Activated T-cell treated with anti-CD3 and anti-CD28 coated beads, Interleukin-2, amount 50 U/mL, for 48 hours (primary cell): ENCODE data around the gene MBLAC1.

Experiments used
- DNase-seq, 2 experiments: peaks; one replicate each; pipeline ENCODE4 v3.0.0-alpha.2; 2020

The MBLAC1 gene

GRCh38 chr7:100154651-100155491 lies 28.1 kb downstream of the MBLAC1 start:
- DNase-seq: no peak

DNA sequence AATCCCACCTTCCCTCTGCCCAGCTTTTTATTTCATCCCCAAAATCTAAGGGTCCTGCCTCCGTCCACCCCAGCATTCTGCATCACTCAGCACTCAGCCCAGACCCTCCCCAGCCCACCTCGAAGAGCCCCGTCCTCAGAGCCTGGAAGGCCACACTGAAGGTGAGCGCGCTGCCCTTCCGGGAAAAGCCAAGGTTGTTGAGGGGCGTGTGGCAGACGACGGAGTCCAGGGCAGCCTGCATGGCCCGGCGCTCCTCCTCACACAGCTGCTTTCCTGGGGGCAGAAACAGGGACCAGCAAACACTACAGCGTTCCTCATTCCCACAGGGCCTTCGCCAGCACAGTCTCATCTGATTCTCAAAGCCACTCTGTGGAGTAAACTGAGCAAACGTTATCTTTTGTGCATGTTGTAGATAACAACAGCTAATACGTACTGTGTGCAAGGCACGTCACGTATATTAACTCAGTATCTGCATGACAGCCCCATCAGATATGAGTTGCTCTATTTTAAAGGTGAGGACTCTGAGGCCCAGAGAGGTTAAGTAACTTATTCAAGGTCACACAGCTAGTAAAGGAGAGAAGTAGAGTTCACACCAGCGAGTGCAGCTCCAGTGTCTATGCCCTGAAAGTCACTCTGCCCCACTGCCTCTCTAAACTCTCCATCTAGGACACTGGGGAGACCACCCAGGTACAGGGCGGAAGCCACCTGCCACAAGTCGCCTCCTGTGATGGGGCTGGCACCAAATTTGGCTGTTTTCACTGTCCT lies 29.0 kb downstream of the MBLAC1 start:
- DNase-seq: no peak

DNA sequence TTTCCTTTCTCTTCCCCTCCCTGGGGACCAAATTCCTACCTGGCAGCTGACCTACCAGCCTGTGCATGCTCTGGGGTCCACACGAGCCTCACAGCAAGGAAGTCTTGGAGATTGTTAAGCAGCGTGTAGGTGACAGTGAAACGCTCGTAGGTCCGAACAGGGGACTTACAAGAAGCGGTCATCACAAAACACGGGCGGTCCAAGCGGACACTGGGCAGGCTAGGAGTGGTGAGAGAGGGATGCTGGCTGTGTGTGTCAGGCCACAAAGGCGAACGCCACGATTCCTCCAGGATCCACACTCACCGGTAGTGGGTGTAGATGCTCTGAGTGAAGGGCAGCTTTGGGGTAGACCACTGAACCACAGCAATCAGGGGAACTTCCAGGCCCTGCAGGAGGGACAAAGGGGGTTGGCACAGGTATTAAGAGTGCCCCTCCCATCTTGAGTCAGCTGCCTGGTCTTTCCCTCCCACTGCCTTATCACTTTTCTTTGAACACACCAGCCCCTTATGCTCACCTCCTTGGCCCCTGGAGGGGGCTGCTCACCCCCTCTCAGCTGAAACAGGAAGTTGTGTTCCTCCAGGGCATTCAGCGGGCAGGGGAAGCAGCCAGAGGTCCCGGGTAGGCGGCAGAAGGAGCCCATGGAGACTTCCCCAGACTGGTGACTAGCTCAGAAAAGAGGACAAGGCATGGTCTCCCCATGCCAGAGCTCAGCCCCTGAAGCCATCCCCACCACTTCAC lies 29.7 kb downstream of the MBLAC1 start:
- DNase-seq: no peak

- DNase-seq: no peak
These were observed 30.2 kb downstream of the MBLAC1 start for GRCh38 chr7:100157069-100157333.

DNA sequence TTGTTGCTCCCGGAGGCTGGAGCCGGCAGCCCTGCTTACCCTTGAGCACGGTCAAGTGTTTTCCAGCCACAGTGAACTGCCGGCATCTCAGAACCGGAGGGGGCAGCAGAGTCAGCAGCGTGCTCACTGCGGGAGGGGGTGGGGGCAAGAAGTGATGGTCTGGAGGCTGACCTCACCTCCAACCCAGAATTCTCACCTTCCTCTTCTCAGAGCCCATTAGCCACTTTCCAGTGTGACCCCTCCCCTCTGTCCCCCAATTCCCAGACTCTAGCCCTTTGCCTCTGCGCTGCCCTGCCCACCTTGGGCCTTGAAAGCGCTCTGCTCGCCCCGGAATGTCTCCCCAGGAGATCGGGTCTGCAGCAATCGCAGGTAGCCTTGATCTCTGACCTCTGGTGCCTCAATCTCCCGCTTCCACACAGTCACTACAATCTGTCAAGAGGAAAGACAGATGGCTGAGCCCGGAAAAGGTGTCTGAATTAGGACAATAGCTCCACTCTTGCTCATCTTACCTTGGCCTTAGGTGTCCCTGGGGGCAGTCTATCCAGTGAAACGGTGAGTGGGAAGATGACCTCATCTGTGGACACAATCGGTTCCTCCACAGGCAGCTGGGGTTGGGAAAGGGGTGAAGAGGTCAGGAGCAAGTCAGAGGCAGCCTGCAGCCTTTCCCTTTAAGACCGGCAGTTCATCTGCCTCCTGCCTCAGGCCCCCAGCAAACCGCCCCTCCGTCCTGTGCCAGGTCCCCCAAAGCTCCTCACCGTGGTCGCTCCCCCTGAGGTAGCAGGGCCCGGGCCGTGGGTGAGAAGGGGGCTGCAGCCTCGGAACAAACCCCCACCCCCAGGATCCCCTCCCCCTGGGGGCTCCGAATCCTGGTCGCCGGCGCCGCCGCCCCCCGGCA lies 30.8 kb downstream of the MBLAC1 start:
- peak in 1 of 2 experiments; percentile 40 for DNase-seq

- DNase-seq: peak; percentile 94 to 96
These were observed 31.7 kb downstream of the MBLAC1 start, which contains the start of gene TRAPPC14 for GRCh38 chr7:100158229-100159098. Gene TRAPPC14, minus strand, starts transcription at chr7:100158723. Its CDS starts 224 bp downstream, at chr7:100158499.

- peak in 1 of 2 experiments; percentile 40 for DNase-seq
These were observed 32.4 kb downstream of the MBLAC1 start for GRCh38 chr7:100159099-100159623.

DNA sequence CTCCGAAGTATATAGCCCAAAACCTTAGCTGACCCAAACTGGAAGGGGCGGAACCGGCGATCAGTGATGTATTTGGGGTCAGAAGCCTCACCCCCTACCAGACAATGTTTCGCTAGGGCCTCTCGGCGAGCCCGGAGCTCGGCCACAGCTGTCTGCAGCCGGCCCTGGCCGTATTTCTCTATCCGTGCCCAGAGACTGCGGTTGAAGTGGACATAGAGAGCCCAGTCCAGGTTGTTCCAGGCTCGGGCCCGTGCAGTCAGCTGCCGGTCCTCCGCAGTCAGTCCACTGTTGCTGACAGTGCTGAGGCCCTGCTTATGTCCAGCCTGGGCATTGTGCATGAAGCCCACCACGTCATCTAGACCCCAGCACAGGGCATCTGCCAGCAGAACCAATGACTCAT lies 33.3 kb downstream of the MBLAC1 start:
- no peak for DNase-seq

DNA sequence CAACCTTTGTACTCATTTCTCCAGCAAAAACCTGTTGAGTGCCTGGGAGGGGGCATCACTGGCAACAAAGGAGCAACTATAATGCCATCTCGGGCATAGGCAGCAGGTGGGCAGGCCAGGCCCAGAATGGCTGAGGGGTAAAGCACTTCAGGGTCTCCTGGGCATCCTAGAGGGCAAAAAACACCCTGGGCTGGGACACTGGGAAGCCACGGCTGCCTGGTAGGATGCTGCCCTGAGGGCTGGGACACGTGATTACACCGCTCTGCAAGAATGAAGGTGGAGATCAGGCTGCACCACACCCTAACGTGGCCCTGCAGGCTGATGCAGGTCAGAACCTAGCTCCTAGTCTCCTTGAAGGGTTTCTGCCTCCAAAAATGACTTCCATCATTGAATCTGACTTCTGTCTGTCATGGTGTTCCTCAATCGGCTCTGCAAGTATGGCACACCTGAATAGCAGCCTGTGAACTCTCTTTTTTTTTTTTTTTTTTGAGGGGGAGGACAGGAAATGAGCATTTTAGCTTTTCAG lies 36.3 kb downstream of the MBLAC1 start:
- DNase-seq: no peak

DNA sequence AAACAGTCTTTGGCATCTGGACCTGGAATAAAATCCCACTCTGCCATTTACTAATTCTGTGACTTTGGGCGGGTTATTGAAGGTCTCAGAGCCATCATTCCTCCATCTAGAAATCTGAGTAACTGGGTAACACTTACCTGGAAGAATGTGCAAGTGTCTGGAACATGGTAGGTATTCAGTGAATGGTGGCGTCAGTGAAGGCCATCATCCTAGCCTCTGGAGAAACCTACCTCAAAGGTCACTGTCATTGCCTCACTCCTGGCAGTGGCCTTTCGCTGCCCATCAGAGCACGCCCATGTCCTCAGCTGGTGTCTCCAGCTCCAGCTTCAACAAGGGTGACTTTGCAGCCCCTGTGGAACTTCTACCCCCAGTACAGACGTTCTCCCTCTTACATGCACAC lies 37.1 kb downstream of the MBLAC1 start:
- DNase-seq: no peak

- peak; percentile 51 to 63 for DNase-seq
These were observed 39.7 kb downstream of the MBLAC1 start for GRCh38 chr7:100166317-100166940.

DNA sequence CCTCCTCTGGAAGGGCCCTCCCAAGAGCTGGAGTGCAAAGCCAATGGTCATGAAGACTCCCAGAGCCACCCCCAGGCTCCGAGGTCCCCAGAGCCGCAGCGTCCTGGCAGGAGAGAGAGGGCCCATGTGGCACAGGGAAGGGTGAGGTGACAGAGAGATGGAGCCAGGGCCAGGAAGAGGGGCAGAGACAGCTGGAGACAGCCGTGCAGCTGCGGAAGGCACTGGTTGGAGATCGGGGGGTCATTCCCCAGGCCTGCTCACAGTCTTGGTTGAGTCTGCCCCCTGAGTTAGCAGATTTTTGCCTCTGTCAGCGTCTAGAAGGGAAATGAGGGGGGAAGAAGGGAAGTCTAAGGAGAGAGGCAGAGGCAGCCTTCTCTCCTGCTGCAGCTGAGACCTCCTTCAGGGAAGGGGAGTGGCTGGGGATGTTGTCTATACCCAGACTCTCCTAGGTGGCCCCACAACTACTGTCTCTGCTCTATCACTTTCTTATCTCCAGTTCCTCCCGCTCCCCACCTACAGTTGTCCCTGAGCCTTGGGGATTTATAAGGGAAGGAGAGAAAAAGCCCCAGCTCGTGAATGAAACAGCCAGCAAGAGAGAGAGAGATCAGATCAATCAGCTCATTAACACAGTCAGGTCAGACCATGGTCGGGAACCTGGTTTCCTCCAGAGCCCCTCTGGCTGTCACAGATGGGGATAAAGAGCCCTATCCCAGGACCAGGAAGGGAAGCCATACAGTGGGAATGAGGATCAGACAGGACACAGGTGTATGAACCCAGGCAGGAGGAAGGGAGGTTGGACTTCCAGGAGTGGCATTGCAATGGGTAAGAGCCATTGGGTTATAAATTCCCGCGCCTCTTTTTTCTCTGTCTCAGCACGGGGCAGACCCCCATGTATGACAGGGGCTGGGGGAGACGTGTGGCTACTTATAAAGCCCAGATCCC lies 40.5 kb downstream of the MBLAC1 start:
- no peak for DNase-seq

DNA sequence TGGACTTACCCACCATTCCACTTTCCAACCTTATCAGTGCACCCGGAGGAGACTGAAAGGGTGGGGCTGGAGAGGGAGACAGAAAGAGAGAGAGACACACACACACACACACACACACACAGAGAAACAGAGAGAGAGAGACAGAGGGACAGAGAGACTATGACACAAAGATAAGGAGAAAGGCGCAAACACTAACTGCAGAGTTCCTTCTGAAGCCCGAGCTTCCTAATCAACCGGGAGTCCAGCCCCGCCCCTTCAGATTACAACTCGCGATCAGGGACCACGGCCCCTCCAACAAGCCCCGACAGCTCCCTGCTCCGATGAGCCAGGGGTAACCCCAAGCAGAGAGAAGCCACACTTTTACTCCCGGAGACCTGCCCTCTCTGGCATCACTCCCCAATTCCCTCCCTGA lies 41.2 kb downstream of the MBLAC1 start:
- no peak for DNase-seq

DNA sequence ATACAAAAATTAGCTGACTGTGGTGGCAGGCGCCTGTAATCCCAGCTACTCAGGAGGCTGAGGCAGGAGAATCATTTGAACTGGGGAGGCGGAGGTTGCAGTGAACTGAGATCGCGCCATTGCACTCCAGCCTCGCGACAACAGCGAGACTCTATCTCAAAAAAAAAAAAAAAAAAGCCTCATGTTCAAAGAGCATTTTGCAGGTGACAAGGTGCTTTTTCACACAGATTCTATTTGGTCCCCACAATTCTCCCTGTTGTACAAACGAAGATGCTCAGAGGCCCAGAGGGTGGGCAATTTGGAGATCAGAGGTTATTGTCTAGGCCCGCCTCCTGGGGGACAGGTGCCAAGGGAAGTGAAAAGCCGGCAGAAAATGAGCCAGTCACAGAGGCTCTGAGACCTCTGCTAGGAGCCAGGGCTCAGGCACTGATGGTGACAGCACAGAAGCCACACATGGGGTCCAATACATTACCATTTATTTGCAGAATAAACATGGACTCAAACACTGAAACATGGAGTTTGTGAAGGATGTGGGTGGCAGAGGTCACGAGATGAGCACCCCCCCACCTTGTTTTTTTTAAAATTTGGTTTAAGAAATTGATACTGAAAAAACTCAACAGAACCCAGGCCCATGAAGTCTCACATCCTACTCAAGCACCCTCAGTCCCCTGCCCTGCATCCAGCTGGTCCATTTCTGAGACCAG lies 42.5 kb downstream of the MBLAC1 start:
- DNase-seq: peak; percentile 49 to 51

GRCh38 chr7:100170101-100170897 lies 43.5 kb downstream of the MBLAC1 start:
- no peak for DNase-seq

DNA sequence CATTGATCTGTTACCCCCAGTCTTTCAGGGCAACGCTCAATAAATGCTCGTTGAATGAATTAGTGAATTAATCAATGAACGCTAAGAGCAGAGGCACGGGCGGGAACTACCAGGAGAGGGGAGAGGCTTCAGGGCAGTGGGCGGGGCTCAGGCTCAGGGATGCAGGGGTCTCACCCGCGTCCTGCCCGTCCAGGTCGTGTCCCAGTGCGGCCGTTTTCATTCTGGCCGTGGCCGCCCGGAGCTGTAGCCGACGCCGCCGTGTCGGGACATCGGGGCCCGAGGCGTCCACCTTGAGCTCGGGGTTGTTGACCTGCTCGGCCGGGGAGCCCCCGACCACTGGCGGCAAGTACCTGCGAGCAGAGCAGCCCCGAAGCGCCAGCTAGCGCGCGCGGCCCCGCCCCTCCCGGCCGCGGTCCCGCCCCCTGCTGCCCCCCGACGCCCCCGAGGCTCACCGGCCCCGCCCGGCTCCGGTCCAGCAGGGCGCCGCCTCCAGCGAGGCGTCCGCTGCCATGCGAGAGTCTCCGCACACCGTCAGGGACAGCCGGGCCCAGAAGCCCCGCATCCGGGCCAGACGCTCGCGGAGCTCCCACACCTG lies 44.4 kb downstream of the MBLAC1 start:
- DNase-seq: peak in 1 of 2 experiments; percentile 53

DNA sequence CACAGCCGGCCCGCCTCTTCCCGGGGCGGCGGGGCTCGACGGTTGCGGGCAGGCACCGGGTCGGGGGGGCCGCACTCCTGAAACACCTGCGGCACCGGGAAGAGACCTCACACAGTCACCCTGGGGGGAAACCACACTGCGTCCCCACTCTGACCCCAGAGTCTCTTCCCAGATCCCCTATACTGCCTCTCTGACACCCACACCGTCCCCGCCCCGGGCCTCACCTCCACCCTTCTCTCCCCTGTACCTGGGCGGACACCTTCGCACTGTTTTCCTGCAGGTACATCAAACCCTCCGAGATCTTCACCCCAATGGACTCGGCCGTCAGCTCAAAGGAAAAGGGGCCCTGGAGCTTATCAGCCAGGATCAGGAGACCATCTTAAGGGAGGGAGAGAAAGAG lies 45.1 kb downstream of the MBLAC1 start:
- DNase-seq: no peak
